Middle frontal gyrus (tissue), 1 donor: ENCODE data around the gene NFIB.

Experiments
- DNase-seq: peaks from one replicate; pipeline ENCODE4 v3.0.0-alpha.2; 2015; ENCODE audit warnings: low spot score; ENCODE audit errors: extremely low spot score

Gene NFIB

DNA sequence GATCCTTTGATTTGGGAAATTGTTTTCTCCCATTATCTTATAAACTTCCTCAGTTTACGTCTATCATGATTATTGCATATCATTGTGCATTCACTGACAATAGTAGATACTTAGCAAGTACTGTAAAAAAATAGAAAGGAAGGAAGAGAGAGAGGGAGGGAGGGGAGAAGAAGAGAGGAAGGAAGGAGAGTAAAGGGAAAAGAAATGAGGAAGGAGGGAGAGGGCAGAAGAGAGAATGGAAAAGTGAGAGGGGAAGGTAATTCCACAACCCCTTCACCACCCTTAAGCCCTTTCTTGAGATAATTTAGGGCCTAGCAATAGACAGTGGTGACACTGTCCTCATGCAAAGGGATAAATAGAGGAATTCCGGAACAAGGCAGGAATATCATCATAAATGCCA, 64.4 kb downstream of the NFIB start:
- DNase-seq = no peak

DNA sequence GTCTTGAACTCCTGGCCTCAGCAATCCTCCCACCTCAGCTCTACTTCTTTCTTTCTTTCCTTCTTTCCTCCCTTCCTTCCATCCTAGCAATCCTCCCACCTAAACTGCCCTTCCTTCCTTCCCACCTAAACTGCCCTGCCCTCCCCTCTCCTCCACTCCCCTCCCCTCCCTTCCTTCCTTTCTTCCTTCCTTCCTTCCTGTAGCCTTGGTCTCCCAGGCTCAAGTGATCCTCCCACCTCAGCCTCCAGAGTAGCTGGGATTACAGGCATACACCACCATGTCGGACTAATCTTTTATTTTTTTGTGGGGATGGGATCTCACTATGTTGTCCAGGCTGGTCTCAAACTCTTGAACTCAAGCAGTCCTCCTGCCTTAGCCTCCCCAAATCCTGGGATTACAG, 65.8 kb downstream of the NFIB start:
- DNase-seq = no peak

DNA sequence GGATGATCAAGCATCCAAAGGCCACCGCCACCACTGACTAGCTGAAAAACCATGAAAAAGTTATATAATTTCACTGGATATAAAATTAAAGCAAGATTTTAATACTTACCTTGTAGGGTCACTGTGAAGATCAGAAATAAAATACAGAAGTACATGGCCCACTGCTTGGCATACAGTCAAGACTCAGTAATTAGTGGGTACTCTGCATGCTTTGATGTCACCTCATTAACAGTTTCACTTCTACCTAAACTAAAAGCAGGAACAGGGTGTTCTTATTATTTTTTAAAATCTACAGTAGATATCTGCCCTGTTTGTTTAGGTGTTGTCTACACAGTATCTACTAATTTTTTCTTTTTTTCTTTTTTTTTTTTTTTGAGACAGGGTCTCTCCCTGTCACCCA, 66.4 kb downstream of the NFIB start:
- DNase-seq = no peak

- no peak for DNase-seq
Measured at GRCh38 chr9:14246951-14247350, 67.0 kb downstream of the NFIB start.

DNA sequence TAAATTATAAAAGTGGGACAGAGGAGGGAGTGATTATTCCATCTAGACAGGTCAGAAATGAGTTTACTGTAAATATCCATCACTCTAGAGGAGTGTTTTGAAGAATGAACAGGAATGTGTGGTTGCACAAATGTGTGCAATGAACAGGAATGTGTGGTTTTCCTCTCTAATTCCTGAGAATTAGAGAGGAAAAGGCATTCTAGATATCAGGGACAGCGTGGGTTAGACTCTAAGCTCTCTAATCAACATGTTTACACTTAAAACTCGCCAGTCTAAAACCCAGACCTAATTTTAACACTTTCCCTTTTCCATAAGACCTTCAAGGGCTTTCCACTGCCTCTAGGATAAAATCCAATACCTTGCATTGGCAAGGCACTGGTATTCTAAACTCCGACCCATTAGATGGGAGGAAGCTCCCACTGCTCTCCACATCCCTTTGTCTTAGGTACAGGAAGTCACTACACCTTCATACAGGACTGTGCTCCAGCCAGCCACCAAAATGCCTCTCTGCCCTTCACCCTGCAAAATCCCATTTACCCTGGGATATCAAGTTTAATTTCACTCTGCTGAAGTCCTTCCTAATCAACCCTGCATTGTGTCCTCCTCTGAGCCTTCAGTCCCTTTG, 67.9 kb downstream of the NFIB start:
- no peak for DNase-seq

- no peak for DNase-seq
Measured at GRCh38 chr9:14243514-14244042, 70.4 kb downstream of the NFIB start.

- DNase-seq = no peak
Measured at GRCh38 chr9:14242150-14242805, 71.7 kb downstream of the NFIB start.

GRCh38 chr9:14240537-14240936, 73.4 kb downstream of the NFIB start:
- DNase-seq = no peak

DNA sequence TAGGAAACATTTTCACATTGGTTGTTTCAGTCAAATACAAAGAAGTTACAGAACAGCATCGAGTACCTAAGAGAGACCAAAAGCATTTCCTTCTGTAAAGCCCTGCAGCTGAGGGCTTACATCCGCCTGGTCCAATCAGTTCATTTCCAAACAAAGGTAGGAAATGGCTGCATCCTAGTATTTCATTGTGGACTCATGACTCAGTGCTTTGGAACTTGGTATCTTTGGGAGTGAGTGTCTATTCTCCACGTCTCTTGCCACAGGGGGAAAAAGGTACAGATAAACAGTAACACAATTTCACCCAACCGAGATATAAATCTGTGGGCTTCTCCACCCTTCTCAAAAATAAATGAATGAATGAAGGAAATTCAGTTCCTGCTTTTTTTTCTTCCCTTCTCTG, 75.4 kb downstream of the NFIB start:
- DNase-seq = no peak

DNA sequence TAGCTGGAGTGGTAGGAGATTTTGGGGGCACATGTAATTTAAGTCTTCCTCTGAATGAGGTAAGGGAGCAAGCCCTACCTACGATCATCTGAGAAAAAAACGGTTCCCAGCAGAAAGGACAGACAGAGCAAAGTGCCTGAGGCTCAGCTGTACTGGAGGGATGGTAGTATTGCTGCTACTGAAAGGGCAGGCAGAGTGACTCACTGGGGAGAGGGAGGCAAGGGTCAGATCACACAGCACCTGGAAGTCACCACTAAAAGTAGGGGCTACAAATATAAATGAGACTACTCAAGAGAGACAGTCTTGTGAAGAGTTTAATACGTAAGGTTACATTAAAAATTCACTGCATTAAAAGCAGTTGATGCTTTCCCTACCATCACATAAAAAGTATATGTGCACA, 75.9 kb downstream of the NFIB start:
- no peak for DNase-seq

DNA sequence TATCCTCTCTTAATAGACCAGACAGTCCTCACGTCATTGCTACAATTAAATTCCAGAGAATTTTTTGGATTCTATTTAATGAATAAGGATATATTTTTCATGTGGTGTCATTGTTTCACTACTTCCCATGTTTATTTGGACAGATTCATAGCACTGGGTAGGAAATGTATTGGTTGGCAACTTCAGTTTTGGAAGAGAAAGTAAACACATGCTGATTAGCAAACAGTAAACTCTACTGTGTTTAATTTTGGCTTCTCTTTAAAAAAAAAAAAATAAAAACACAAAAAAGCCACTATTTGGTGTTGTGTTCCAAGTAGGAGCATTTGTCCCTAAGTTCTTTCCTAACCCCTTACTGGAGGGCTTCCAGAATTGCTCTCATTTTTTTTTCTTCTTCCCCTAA, 77.3 kb downstream of the NFIB start:
- no peak for DNase-seq

DNA sequence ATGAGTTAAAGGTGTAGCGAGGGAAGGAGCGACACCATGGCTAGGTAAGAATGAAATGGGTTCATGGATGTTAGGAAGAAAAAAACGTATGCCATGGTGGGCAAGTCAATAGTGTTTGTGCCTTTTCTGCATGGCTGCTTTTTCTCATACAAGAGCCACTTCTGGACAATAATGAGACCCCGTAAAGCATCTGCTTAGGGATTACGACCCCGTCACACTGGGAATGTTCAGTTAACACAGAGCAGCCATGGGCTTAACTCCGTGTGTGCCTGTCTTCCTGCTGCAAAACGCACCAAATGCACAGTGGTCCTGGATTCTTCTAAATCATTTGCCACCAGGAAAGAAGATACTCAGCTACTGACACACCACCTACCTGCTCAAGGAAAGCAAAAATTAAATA, 81.8 kb downstream of the NFIB start:
- no peak for DNase-seq

GRCh38 chr9:14231196-14231990, 82.5 kb downstream of the NFIB start:
- no peak for DNase-seq

DNA sequence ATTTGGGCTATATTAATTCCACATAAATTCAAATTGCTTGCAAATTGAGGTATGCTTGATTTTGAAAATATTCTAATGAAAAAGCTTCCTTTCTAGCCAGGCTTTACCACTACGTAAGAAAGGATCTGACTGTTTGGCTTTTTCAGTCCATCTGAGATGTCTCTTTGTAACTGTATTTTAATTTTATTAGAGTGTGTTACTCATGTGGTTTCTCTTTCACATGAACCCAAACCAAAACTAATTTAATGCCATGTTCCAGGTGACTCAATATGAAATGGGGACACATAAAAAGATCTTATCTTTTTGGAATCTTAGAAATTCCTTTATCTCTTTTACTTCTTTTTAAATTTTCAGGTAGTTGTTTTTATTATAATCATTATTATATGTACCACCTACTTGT, 85.3 kb downstream of the NFIB start:
- no peak for DNase-seq

- DNase-seq = no peak
Measured at GRCh38 chr9:14226855-14227532, 86.9 kb downstream of the NFIB start.

DNA sequence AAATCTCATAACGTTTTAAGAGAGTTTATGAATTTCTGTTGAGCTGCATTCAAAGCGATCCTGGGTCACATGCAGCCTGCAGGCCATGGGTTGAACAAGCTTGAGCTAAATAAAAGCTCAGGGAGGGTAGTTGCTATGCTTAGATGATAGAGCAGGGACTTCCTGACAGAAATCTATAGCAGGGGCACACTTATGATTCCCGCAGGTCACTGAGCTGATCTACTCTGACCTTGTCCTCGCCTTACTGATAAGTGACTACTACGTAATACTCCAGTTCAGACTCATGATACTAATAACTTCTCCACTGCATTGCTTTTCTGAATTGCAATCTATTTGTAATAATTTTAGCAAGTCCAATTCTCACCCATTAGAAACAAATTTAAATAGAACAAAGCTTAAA, 90.9 kb downstream of the NFIB start:
- no peak for DNase-seq

- no peak for DNase-seq
Measured at GRCh38 chr9:14222149-14222835, 91.6 kb downstream of the NFIB start.

DNA sequence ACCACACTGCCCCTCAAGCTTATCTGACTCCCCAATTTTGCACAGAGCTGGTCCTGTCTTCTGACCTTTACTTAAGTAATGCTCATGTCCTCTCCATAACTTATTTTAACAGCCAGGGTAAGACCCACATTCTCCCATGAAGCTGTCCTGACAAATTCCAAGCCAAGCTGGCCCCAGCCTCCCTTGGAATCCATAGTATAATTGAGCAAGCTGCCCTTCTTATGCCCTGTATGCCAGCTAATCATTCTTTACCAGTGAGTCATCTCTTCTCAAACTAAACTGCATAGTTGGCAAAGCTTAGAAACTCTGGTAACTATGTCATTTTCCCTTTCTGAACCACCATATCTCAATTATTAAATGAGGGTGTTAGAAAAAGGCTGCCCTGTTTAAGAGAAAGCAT, 92.4 kb downstream of the NFIB start:
- no peak for DNase-seq

GRCh38 chr9:14221119-14221518, 92.8 kb downstream of the NFIB start:
- no peak for DNase-seq

GRCh38 chr9:14220256-14220655, 93.7 kb downstream of the NFIB start:
- no peak for DNase-seq

- DNase-seq = no peak
Measured at GRCh38 chr9:14219850-14220249, 94.1 kb downstream of the NFIB start.
